GM13976 (cell line): ENCODE data around the gene GPHN.
"Not testable (repeated sequence)": the region's sequence is repeated elsewhere in the genome, so short reads cannot be mapped to it uniquely, and the experiment has no call there.

Experiments used
- DNase-seq: peaks from one replicate; pipeline ENCODE4 v3.0.0; 2012; ENCODE audit warnings: low spot score
- CTCF ChIP-seq: IDR thresholded peaks from 2 replicates; pipeline ENCODE4 v1.5.1; 2012; ENCODE audit warnings: borderline replicate concordance, mild to moderate bottlenecking; ENCODE audit not compliant: insufficient read depth; ENCODE audit errors: extremely low read depth, missing control alignments, control extremely low read depth
- in situ Hi-C: fragments of 300-500 bp; cut with MboI; formaldehyde crosslinking; loops from one replicate; pipeline ENCODE4 v1.12.0; 2022; ENCODE audit warnings: low sequenced_read_pairs, mixed read lengths, inconsistent platforms; ENCODE audit not compliant: unreplicated experiment

The GPHN gene

GRCh38 chr14:66540038-66540437 lies 32.1 kb downstream of the GPHN start:
- TF ChIP-seq CTCF, result no peak
- in situ Hi-C loops, result no loop called here
- DNase-seq, result no peak

- in situ Hi-C loops, result no loop called here
- DNase-seq, result no peak
- TF ChIP-seq CTCF, result no peak
Measured at GRCh38 chr14:66541627-66542026, 33.7 kb downstream of the GPHN start.

- no peak for DNase-seq
- in situ Hi-C loops, result no loop called here
- no peak for TF ChIP-seq CTCF
Measured at GRCh38 chr14:66543996-66544395, 36.0 kb downstream of the GPHN start.

GRCh38 chr14:66545191-66545590 lies 37.2 kb downstream of the GPHN start:
- DNase-seq, in situ Hi-C loops: not testable (repeated sequence)

- DNase-seq, in situ Hi-C loops: not testable (repeated sequence)
Measured at GRCh38 chr14:66545751-66546150, 37.8 kb downstream of the GPHN start.

GRCh38 chr14:66563731-66564130 lies 55.8 kb downstream of the GPHN start:
- no peak for TF ChIP-seq CTCF
- in situ Hi-C loops, result no loop called here

GRCh38 chr14:66568220-66568619 lies 60.3 kb downstream of the GPHN start:
- DNase-seq, result no peak
- no peak for TF ChIP-seq CTCF
- in situ Hi-C loops, result no loop called here

More at GRCh38 chr14:66563731-66564130, 55.8 kb downstream of the GPHN start:
- DNase-seq, result no peak

GRCh38 chr14:66572826-66573225 lies 64.9 kb downstream of the GPHN start:
- no peak for TF ChIP-seq CTCF
- in situ Hi-C loops, result no loop called here
- DNase-seq, result no peak
